ENCODE data around the gene MIA.

The MIA gene

DNA sequence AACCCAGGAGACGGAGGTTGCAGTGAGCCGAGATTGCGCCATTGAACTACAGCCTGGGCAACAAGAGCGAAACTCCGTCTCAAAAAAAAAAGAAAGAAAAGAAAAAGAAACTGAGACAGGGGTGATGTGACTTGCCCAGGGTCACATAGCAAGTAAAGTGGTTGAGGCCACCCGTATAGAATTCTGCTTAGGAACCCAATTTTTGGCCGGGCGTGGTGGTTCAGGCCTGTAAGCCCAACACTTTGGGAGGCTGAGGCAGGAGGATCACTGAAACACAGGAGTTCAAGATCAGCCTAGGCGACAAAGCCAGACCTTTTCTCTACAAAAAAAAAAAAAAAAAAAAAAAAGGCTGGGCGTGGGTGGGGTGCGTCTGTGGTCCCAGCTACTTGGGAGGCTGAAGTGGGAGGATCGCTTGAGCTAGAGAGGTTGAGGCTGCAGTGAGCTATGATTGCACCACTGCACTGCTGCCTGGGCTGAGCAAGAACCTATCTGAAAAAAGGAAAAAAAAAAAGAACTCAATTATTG lies 23.0 kb upstream of the MIA start:
- H3K4me3 ChIP-seq (ENCODE audit: low read length): peak overlapping the region; percentile 92
- DNase-seq (ENCODE audit: low read depth): no peak
- TF ChIP-seq, protein P1, sequence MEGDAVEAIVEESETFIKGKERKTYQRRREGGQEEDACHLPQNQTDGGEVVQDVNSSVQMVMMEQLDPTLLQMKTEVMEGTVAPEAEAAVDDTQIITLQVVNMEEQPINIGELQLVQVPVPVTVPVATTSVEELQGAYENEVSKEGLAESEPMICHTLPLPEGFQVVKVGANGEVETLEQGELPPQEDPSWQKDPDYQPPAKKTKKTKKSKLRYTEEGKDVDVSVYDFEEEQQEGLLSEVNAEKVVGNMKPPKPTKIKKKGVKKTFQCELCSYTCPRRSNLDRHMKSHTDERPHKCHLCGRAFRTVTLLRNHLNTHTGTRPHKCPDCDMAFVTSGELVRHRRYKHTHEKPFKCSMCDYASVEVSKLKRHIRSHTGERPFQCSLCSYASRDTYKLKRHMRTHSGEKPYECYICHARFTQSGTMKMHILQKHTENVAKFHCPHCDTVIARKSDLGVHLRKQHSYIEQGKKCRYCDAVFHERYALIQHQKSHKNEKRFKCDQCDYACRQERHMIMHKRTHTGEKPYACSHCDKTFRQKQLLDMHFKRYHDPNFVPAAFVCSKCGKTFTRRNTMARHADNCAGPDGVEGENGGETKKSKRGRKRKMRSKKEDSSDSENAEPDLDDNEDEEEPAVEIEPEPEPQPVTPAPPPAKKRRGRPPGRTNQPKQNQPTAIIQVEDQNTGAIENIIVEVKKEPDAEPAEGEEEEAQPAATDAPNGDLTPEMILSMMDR (conservative IDR thresholded peaks at IDR 0.05; ENCODE audit: low read depth, low read length): no peak

DNA sequence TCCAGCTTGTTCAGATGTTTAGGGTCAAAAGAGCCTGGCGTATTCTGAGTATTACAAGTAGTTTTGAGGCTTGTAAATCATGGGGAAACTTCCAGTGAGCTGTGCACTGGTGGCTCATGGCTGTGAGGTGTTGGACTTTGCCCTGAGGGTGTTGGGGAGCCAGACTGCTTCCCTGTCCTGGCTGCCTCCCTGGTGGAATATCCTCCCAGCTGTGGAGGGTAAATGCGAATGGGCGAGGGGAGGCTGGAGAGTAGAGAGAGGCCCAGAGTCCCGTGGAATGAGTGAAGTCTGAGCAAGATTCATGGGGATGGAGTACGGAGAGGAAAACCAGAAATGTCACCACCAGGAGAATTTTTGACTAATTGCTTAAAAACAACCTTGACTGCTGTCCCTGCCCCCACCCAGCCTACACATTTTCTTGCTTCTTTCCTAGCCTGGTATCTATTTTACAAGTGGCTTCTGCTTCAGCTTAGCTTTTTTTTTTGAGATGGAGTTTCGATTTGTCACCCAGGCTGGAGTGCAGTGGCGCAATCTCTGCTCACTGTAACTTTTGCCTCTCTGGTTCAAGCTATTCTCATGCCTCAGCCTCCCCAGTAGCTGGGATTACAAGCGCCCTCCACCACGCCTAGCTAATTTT lies 20.6 kb upstream of the MIA start:
- H3K4me3 ChIP-seq (ENCODE audit: low read length): no peak overlapping the region
- TF ChIP-seq, protein P1 (conservative IDR thresholded peaks at IDR 0.05; ENCODE audit: low read depth, low read length): no peak
- no peak for DNase-seq (ENCODE audit: low read depth)

DNA sequence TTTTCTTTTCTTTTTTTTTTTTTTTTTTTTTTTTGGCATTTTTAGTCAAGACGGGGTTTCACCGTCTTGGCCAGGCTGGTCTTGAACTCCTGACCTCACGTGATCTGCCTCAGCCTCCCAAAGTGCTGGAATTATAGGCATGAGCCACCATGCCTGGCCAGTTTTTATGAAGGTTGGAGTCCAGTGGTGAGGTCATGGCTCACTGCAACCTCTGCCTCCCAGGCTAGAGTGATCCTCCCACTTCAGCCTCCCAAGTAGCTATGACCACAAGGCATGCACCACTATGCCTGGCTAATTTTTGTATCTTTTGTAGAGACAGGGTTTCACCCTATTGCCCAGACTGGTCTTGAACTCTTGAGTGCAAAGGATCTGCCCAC lies 20.1 kb upstream of the MIA start:
- TF ChIP-seq, protein P1 (conservative IDR thresholded peaks at IDR 0.05; ENCODE audit: low read depth, low read length): no peak
- DNase-seq (ENCODE audit: low read depth): no peak
- no peak overlapping the region for H3K4me3 ChIP-seq (ENCODE audit: low read length)

- no peak for DNase-seq (ENCODE audit: low read depth)
- H3K4me3 ChIP-seq (ENCODE audit: low read length): no peak overlapping the region
- TF ChIP-seq, protein P1 (conservative IDR thresholded peaks at IDR 0.05; ENCODE audit: low read depth, low read length): no peak
Measured at GRCh38 chr19:40755791-40756190, 19.5 kb upstream of the MIA start.

DNA sequence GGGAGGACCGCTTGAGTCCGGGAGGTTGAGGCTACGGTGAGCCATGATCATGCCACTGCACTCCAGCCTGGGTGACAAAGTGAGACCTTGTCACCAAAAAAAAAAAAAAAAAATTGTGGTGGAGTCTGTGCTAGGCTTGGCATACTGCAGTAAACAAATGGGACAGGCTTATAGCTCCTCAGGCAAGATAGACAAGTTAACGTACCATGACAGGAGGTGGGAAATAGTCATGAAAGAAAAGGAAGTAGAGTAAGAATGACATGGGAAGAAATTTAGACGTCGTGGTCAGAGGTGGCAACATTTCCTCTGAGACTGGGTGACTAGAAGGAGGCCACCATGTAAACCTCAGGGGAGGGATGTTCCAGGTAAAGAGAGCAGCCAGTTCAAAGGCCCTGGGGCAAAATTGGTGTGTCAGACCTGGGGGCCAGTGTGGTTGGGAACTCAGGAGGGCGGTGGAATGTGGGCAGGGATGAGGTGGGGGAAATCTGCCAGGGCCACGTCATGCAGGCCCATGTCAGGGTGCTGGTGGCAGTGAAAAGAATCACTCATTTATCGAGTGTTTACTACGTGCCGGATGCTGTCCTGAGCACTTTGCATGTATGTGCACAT lies 18.7 kb upstream of the MIA start:
- H3K4me3 ChIP-seq (ENCODE audit: low read length): no peak overlapping the region
- DNase-seq (ENCODE audit: low read depth): no peak
- TF ChIP-seq, protein P1 (conservative IDR thresholded peaks at IDR 0.05; ENCODE audit: low read depth, low read length): no peak

GRCh38 chr19:40758491-40758890 lies 16.8 kb upstream of the MIA start:
- DNase-seq (ENCODE audit: low read depth): no peak
- TF ChIP-seq, protein P1 (conservative IDR thresholded peaks at IDR 0.05; ENCODE audit: low read depth, low read length): no peak
- no peak overlapping the region for H3K4me3 ChIP-seq (ENCODE audit: low read length)

DNA sequence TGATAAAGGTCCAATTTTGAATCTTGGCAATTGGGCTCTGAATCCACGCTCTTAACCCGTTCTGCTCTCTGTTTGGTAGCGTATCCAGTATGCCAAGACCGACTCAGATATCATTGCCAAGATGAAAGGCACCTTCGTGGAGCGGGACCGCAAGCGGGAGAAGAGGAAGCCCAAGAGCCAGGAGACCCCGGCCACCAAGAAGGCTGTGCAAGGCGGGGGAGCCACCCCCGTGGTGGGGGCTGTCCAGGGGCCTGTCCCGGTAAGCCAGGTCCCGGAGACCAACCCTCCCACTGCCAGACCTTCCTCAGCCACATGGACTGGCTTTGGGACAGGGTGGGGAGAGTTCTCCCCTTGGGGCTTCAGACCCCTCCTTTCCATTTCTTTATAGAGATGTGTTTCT lies 16.0 kb upstream of the MIA start:
- H3K4me3 ChIP-seq (ENCODE audit: low read length): no peak overlapping the region
- DNase-seq (ENCODE audit: low read depth): no peak
- TF ChIP-seq, protein P1 (conservative IDR thresholded peaks at IDR 0.05; ENCODE audit: low read depth, low read length): no peak
